Smooth muscle cell (in vitro differentiated cells): ENCODE results near the gene DYNC1H1. TPM values are rescaled to one million over a fixed set of nuclear protein-coding genes. Genes with fewer than 3 reads are reported as not detected.
"Not testable (repeated sequence)": the region's sequence is repeated elsewhere in the genome, so short reads cannot be mapped to it uniquely, and the experiment has no call there.

Experiments used
- DNase-seq: peaks from one replicate; lab custom pipeline; 2025; ENCODE audit not compliant: unreplicated experiment; lab: John Stamatoyannopoulos, UW
- H2AFZ ChIP-seq: fragments of 200-600 bp; sonication (generic); 2 replicates; pipeline ENCODE4 v1.6.0; 2016; ENCODE audit warnings: antibody characterized with exemption, low read depth, mild to moderate bottlenecking
- H3F3A ChIP-seq: fragments of 200-600 bp; sonication (generic); 2 replicates; pipeline ENCODE4 v1.6.0; 2017; ENCODE audit warnings: antibody characterized with exemption, low read depth
- H3K27ac ChIP-seq: fragments of 200-600 bp; sonication (generic); 2 replicates; pipeline ENCODE4 v1.5.1; 2016; ENCODE audit warnings: low read depth, mild to moderate bottlenecking
- H3K27me3 ChIP-seq: fragments of 200-600 bp; sonication (generic); 2 replicates; pipeline ENCODE4 v1.6.1; 2016; ENCODE audit warnings: low read depth, mild to moderate bottlenecking
- H3K36me3 ChIP-seq: fragments of 200-600 bp; sonication (generic); 2 replicates; pipeline ENCODE4 v1.5.1; 2016; ENCODE audit warnings: low read depth
- H3K4me1 ChIP-seq: fragments of 200-600 bp; sonication (generic); 2 replicates; pipeline ENCODE4 v1.5.1; 2016; ENCODE audit warnings: low read depth
- H3K4me2 ChIP-seq: fragments of 200-600 bp; sonication (generic); 2 replicates; pipeline ENCODE4 v1.6.0; 2016; ENCODE audit warnings: mild to moderate bottlenecking
- H3K4me3 ChIP-seq: fragments of 200-600 bp; sonication (generic); 2 replicates; pipeline ENCODE4 v1.5.1; 2016; ENCODE audit warnings: mild to moderate bottlenecking
- H3K79me2 ChIP-seq: fragments of 200-600 bp; sonication (generic); 2 replicates; pipeline ENCODE4 v1.6.0; 2016; ENCODE audit warnings: low read depth, mild to moderate bottlenecking
- H3K9ac ChIP-seq: fragments of 200-600 bp; sonication (generic); 2 replicates; pipeline ENCODE4 v1.6.0; 2016; ENCODE audit warnings: low read depth
- H3K9me3 ChIP-seq: fragments of 200-600 bp; sonication (generic); replicated peaks from 2 replicates; pipeline ENCODE4 v1.5.1; 2016; ENCODE audit warnings: low read depth
- H4K20me1 ChIP-seq: fragments of 200-600 bp; sonication (generic); 2 replicates; pipeline ENCODE4 v1.6.0; 2016; ENCODE audit warnings: low read depth
- WGBS: methylation state at CpG from one replicate; pipeline ENCODE4 v1.1.7; 2016; ENCODE audit warnings: low lambda C conversion rate; 5-methylcytosine and 5-hydroxymethylcytosine counted together
- polyA plus RNA-seq: library from polyadenylated mRNA; unstranded; fragments of >200 nt; fragmentation: Nextera tagmentation; extraction: Ambion mirVana; gene quantifications from 2 replicates; pipeline ENCODE4 v1.2.1, GENCODE V29; 2016
- total RNA-seq: library from RNA; depleted of rRNA; stranded (reverse); fragments of >200 nt; gene quantifications from 2 replicates; pipeline ENCODE4 v1.2.3, GENCODE V29; 2014
- TF ChIP-seq, protein P1 (sequence below): fragments of 200-600 bp; sonication (generic); IDR thresholded peaks from 2 replicates; pipeline ENCODE4 v1.5.1; 2017; ENCODE audit warnings: borderline replicate concordance, mild to moderate bottlenecking, antibody characterized with exemption; ENCODE audit not compliant: insufficient read depth, poor library complexity, severe bottlenecking

DYNC1H1 gene
- total and polyA plus RNA-seq, 2 experiments from 2014 or later = 137 to 399 TPM

DNA sequence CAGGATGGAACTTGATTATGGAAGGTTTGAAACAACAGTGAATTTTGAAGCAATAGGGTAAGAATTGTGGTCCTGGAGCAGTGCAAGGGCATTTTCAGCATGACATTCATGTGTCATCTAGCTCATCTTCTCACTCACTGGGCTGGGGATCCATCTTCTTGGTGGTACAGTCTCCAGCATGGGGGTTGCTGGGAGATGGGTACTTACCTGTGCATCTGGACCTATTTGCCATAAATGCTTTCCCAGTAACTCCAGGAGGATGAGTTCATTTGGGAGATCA lies 115.3 kb downstream of the DYNC1H1 start:
- H3K36me3 ChIP-seq = peaks cover 40% of the 10 kb centered on the region
- no peak overlapping the region for H3K27ac ChIP-seq
- no peak overlapping the region for H3K4me3 ChIP-seq
- H3K9ac ChIP-seq = no peak overlapping the region
- H3K4me2 ChIP-seq = no peak overlapping the region
- H2AFZ ChIP-seq = no peak overlapping the region
- DNase-seq = no peak
- no peaks in the 10 kb centered on the region for H3K9me3 ChIP-seq
- H3F3A ChIP-seq = peaks cover 35% of the 10 kb centered on the region
- H3K4me1 ChIP-seq = peaks cover 19% of the 10 kb centered on the region
- H4K20me1 ChIP-seq = peaks cover 48% of the 10 kb centered on the region
- peaks cover 32% of the 10 kb centered on the region for H3K79me2 ChIP-seq
- TF ChIP-seq, protein P1, sequence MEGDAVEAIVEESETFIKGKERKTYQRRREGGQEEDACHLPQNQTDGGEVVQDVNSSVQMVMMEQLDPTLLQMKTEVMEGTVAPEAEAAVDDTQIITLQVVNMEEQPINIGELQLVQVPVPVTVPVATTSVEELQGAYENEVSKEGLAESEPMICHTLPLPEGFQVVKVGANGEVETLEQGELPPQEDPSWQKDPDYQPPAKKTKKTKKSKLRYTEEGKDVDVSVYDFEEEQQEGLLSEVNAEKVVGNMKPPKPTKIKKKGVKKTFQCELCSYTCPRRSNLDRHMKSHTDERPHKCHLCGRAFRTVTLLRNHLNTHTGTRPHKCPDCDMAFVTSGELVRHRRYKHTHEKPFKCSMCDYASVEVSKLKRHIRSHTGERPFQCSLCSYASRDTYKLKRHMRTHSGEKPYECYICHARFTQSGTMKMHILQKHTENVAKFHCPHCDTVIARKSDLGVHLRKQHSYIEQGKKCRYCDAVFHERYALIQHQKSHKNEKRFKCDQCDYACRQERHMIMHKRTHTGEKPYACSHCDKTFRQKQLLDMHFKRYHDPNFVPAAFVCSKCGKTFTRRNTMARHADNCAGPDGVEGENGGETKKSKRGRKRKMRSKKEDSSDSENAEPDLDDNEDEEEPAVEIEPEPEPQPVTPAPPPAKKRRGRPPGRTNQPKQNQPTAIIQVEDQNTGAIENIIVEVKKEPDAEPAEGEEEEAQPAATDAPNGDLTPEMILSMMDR = no peak
- no peaks in the 10 kb centered on the region for H3K27me3 ChIP-seq

DNA sequence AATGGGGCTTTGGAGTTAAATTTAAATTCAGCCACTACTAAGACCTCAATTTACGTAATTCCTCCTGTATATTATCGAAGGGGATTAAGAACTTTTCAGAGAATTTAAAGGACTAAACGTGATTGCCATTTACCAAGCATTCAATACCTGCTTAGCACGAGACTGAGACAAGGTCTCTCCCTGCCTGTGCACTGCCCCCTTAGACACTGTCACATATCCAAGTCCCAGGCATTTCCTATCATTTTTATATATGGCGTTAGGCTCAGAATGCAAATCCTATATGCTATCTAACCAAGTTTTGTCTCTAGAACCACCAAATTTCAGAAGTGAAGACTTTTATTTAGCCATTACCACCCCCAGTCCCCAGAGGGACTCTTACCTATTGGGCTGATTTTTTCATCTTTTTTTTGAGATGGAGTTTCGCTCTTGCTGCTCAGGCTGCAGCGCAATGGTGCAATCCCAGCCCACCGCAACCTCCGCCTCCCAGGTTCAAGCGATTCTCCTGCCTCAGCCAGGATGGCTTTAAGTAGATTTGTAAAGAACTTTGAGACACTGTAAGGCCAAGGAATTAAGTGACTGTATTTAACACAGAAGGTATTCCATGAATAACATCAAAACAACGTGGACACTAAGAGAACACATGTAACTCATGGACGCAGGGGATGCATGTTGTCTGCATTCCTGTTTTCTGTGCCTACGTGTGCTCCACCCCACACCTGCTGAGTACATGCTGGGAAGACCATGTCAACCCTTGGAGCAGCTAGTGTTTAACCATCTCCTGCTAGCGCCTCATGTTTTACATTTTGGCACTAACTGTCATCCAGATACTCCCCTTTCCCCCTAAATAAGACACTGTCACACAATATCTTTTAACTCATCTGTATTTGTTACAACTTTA lies 116.1 kb downstream of the DYNC1H1 start:
- DNase-seq = no peak
- peaks cover 27% of the 10 kb centered on the region for H3K4me1 ChIP-seq
- WGBS = 84% methylated on average over 14 of the region's 14 CpGs
- no peak overlapping the region for H3K4me2 ChIP-seq
- no peak overlapping the region for H2AFZ ChIP-seq
- peaks cover 56% of the 10 kb centered on the region for H4K20me1 ChIP-seq
- H3K9me3 ChIP-seq = no peaks in the 10 kb centered on the region
- no peak overlapping the region for H3K9ac ChIP-seq
- H3K27ac ChIP-seq = no peak overlapping the region
- peaks cover 40% of the 10 kb centered on the region for H3K79me2 ChIP-seq
- peaks cover 46% of the 10 kb centered on the region for H3K36me3 ChIP-seq
- H3F3A ChIP-seq = peaks cover 40% of the 10 kb centered on the region
- H3K27me3 ChIP-seq = no peaks in the 10 kb centered on the region
- TF ChIP-seq, protein P1 = no peak
- no peak overlapping the region for H3K4me3 ChIP-seq

DNA sequence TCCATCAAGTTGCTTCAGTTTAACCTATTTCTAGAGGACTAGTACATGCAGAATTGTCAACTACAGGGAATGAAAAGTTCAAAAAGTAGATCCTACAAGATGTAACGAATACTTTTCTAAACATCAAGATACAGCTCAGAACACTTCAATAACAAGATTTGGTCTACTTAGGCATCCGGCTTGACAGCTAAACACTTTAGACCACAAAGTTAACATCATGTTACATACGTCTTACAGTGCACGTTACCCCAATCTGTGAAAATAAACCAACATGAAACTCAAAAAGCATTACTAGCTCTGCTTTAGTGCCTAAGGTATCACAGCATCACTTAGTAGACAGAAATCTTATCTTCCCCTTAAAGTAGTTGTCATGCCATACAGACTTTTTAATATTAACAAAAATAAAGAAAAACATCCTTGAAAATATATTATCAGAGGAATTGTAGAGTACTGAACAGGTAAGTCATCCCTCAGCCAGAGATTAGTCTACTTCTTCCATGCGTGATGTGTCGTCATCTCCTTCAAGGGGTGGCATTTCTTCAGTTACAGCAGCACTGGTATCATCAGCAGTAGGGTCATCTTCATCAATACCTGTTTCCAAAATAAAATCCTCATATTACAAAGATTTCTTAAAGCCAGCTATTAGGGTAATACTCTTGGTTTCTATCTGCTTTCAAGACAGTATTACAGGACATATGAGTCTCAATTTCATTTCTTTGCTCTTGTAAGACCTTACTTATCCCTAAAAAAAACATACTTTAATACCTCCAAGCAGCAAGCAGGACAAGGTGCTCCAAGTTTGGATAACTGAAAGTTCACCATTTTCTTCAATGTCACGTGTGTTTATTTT lies 117.1 kb downstream of the DYNC1H1 start:
- H3F3A ChIP-seq = peaks cover 40% of the 10 kb centered on the region
- peaks cover 46% of the 10 kb centered on the region for H3K36me3 ChIP-seq
- no peak overlapping the region for H3K9ac ChIP-seq
- peaks cover 66% of the 10 kb centered on the region for H4K20me1 ChIP-seq
- peak overlapping the region; percentile 90 for H3K4me2 ChIP-seq
- DNase-seq = no peak
- peak overlapping the region; percentile 30 for H3K27ac ChIP-seq
- no peak overlapping the region for H3K4me3 ChIP-seq
- H3K27me3 ChIP-seq = no peaks in the 10 kb centered on the region
- no peak overlapping the region for H2AFZ ChIP-seq
- H3K4me1 ChIP-seq = peaks cover 29% of the 10 kb centered on the region
- TF ChIP-seq, protein P1 = no peak
- H3K79me2 ChIP-seq = peaks cover 50% of the 10 kb centered on the region
- no peaks in the 10 kb centered on the region for H3K9me3 ChIP-seq
- over 99% methylated on average over 7 of the region's 7 CpGs for WGBS

DNA sequence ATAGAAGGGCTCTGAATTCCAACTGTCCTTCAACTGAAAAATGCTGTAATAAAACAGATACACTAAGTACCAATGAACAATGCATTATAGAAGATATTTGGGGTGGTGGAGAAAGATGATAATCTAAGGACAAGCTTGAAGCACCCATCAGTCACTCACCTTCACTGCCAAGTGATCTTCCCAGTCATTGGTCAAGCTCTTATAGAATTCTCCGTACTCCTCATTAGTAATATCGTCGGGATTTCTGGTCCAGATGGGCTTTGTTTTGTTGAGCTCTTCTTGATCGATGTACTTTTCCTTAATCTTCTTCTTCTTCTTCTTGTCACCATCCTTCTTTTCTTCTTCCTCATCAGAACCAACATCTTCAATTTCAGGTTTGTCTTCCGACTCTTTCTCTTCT lies 120.1 kb downstream of the DYNC1H1 start:
- WGBS = 89% methylated on average over 5 of the region's 5 CpGs
- peak overlapping the region; percentile 88 for H3K4me3 ChIP-seq
- peaks cover 66% of the 10 kb centered on the region for H4K20me1 ChIP-seq
- H3K9me3 ChIP-seq, H3K9ac ChIP-seq, DNase-seq, H3K27ac ChIP-seq, H3K27me3 ChIP-seq, H2AFZ ChIP-seq: not testable (repeated sequence)
- H3F3A ChIP-seq = peaks cover 44% of the 10 kb centered on the region
- peaks cover 32% of the 10 kb centered on the region for H3K4me1 ChIP-seq
- H3K4me2 ChIP-seq = peak overlapping the region; percentile 90
- peaks cover 44% of the 10 kb centered on the region for H3K36me3 ChIP-seq
- peaks cover 50% of the 10 kb centered on the region for H3K79me2 ChIP-seq
